ENCODE results near the gene PLEKHG4B.
A peak's percentile ranks its signal among the peaks of the same experiment; 100 is the strongest.

Gene PLEKHG4B

DNA sequence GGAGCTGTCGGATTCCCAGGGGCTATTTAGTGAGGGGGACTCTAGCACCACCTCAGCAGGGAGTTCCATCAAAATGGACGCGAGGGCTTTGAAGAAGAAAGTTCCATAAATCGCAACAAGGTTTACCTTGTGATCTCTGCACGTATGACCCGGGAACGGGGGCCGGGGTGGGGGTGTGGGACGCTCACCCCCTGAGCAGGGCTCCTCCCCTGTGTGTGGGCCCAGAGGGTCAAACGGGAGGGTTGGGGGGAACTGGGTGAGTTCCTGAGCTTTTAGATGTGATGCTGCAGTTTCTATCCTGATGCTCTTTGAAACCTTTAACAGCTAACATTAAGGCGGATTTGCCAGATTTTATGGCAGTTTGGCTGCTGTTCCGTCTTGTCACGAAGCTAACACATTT lies 80.5 kb downstream of the PLEKHG4B start:
- DNase-seq (ENCODE audit: low spot score), result no peak

DNA sequence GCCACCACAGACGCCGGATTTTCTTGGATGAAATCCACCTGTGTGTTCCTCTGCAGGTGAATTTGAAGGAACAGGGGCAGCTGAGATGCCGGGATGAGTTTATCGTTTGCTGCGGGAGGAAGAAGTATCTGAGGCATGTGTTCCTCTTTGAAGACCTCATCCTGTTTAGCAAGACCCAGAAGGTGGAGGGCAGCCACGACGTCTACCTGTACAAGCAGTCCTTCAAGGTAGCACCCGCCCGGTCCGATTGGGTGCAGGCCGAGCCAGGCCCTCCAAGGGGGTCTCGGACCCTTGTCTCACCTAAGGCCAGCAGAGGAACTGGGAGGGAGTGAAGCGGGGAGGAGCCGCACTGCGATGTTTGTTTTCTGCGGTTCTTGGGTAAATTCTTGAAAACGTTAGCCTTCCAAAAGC lies 80.9 kb downstream of the PLEKHG4B start:
- no peak for DNase-seq (ENCODE audit: low spot score)

DNA sequence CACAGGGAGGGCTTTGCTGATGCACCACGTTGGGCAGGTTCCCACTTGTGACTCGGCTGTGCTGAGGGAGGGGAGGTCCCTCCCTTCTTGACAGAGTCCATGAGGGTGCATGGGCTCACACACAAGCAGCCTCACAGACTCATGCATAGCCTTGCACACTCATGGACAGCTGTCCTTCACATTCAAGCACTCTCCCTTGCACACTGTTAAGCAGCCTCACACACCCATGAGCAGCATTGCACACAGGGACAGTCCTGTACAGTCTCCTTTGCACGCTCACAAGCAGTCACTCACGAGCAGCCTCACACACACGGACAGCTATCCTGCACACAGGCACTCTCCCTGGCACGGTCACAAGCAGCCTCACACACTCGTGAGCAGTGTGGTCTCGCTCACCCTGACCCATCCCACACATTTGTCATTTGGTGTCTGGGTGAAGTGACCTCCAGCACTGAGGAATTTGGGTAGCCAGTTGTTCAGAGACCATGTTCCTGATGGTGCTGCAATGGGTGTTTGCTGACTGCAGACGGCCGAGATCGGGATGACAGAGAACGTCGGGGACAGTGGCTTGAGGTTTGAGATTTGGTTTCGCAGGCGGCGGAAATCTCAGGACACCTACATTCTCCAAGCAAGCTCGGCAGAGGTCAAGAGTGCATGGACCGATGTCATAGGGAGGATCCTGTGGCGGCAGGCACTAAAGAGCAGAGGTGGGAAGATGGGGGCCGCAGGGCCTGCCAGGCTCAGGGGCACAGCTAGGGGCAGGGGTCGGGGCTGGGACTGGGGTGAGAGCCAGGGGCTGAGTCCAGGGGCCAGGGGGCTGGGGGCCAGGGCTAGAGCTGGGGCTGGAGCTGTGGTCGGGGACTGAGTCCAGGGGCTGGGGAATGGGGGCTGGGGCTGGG lies 81.7 kb downstream of the PLEKHG4B start:
- DNase-seq (ENCODE audit: low spot score), result no peak

DNA sequence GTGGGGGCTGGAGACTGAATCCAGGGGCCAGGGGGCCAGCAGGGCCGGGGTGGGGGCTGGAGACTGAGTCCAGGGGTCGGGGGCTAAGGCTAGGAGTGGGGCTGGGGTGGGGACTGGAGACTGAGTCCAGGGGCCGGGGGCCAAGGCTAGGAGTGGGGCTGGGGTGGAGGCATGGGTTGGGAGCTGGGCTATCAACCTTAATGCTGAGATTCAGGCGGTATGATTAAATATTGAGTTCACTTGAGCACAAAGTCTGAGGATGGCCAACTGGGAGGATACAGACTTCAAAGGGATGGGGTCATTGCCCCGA lies 82.3 kb downstream of the PLEKHG4B start:
- no peak for DNase-seq (ENCODE audit: low spot score)

DNA sequence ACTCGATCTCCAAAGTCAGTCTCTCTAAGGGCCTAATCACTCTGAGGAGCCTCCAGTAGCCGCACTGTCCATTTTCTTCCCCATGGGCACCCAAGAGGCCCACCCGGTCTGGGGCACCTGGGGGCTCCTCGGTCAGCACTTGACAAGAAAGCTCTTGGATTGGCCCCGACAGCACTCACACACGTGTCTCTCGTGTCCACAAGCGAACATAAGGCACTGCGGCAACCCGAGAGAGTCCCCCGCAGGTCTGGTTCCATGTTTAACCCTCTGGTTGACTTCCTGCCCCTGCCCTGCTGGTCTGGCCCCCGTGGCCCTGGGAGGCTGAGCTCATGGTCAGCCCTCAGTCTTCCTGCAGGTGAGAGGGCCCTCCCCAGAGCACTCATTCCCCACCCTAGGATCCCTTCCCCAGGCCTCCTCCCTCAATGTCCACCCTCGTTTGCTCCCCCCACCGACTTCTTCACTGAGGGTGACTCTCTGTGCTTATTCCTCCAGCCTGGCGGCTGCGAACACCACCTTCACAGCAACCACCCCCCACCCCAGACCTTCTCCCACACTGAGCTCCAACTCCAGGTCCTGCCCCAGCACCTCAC lies 83.0 kb downstream of the PLEKHG4B start:
- no peak for DNase-seq (ENCODE audit: low spot score)

DNA sequence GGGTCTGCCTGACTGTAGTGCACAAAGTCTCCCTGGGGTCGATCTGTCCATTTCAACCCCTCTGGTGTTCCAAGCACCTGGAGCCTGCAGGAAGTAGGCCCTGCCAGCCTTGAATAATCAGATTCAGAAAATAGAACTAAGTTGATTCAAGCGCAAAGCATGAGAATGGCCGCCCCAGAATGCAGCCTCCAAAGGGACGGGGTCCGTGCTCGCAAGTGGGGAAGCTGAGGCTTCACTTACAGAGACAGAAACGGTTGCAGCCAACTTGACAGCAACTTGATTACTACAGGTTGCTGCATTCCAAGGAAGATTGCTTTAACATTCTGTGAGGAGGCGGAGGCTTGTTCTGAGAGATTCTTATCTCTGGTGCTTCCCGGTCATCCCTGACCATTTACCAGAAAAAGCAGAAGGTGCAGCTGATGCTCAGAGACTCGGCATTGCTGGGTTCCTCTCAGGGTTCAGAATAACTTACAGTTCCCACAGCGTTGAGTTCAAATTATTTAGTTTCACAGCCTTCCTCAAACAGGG lies 84.4 kb downstream of the PLEKHG4B start:
- DNase-seq (ENCODE audit: low spot score), result no peak

DNA sequence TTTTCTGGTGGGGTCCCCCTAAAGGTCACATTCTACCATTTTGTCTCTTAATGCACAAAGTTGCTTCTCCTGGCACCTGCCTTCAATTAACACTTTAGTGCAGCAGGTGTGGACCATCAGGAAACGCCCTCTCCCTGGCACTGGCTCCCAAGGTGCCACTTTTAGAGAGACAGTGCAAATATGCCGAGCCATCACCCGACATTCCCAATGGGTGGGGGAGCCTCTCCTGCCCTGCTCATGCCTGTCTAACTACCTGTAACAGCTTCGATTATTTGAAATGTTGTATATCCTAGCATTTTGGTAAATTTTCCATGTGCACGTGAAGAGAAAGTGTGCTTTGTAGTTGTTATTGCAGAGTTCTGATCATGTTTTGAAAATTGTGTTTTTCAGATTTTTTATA lies 86.1 kb downstream of the PLEKHG4B start:
- no peak for DNase-seq (ENCODE audit: low spot score)

DNA sequence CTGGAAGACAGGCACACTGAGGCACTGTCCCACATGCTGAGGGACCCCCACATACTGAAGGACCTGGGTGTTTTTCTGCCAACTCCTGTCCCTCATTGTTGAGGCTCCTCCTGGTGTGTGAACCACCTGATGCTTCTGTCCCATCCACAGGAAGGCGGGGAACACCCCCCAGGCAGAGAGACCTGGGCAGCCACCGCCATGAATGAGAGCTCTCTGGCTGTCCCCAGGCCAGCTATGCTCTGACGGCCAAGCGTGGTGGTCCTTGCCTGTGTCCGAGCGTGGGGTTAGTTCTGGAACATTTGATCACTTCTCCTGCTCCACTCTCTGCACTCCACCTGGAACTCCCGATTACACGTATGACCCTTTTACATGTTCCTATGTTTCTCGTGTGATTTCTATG lies 87.4 kb downstream of the PLEKHG4B start:
- DNase-seq (ENCODE audit: low spot score), result no peak

DNA sequence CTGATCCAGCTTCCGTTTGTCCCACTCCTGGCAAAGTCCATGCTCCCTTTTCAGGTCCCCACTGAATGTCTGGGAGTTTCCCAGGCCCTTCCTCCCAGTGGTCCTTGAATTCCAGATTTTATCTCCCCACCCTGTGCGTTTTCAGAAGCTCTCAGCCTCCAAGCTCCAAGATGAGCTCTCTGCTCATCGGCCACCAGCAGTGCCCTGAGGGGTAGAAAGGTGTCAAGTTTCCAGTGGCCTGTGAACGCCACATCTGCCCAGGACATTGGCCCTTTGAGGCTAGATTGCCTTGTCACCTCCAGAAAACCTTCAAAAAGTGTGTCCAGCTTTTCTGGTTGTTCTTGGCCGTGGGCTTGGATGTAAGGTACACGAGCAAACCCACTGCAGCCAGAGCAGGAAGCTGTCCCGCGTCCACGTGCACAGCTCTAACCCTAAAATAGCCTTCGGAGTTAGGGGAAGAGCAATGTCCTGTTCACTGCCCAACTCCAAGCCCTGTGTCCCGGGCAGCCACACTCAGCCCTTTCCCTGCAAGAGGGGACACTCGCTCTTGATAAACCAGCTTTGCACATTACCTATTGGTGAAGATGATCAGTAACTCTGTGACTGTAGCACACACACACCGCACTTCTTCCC lies 88.4 kb downstream of the PLEKHG4B start:
- DNase-seq (ENCODE audit: low spot score), result no peak

DNA sequence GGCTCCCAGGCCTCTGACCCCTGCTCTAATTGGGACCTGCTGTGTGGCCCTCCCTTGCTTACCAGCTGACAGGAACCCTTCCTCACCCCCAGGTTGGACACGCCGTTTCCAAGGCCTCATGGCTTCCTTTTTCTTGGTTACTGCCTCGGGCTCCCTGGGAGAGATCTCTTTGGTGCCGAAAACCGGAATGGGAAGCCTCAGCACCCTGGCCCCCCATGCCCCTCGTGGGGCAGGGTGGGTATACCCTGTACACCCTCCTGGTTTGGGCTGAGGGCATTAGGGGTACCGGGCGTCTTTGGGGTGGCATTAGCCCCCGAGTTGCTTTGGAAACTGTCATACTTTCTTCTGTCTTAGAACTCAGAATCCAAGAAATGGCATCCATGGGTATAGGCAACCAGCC lies 89.2 kb downstream of the PLEKHG4B start:
- DNase-seq (ENCODE audit: low spot score), result no peak

DNA sequence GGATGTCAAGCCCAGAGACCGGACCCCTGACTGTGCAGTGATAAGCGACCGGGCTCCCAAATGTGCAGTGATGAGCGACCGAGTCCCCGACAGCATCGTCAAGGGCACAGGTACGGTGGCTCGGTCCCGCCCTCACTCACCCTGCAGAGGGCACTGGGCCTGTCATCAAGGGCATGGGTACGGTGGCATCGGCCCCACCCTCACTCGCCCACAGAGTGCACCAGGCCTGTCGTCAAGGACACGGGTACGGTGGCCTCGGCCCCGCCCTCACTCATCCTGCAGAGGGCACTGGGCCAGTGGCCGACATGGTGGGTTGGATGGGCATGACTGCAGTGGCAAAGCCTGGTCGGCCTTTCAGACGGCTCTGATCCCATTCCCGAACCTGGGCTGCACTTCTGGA lies 89.6 kb downstream of the PLEKHG4B start:
- DNase-seq (ENCODE audit: low spot score), result no peak

DNA sequence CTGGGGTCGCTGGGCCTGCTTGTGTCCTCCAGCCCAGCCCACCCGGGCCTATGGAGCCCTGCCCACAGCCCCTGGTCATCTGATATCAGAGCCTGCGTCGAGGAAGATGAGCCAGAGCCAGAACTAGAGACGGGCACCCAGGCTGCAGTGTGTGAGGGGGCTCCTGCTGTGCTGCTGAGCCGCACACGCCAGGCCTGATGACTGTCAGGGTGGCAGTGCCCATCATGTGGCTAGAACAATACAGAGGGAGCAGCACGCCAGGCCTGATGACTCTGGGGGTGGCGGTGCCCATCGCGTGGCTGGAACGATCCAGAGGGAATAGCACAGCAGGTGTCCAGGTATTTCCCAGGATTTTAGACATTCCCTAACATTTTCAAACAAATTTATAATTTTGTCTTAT lies 90.2 kb downstream of the PLEKHG4B start:
- DNase-seq (ENCODE audit: low spot score), result no peak

DNA sequence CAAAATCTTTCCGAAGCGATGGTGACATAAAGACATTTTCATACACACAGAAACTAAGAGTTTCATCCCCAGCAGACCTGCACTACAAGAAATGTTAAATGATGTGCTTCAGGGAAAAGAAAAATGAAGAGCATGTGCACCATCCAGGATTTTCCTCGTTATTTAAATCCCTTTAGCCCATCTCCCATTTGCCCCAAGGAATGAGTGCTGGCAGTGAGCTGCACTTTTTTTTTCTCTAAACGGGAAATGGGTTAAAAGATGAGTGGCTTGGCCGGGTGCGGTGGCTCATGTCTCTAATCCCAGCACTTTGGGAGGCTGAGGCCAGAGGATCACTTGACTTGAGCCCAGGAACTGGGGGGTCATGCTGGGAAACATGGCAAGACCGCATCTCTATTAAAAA lies 92.5 kb downstream of the PLEKHG4B start:
- no peak for DNase-seq (ENCODE audit: low spot score)

DNA sequence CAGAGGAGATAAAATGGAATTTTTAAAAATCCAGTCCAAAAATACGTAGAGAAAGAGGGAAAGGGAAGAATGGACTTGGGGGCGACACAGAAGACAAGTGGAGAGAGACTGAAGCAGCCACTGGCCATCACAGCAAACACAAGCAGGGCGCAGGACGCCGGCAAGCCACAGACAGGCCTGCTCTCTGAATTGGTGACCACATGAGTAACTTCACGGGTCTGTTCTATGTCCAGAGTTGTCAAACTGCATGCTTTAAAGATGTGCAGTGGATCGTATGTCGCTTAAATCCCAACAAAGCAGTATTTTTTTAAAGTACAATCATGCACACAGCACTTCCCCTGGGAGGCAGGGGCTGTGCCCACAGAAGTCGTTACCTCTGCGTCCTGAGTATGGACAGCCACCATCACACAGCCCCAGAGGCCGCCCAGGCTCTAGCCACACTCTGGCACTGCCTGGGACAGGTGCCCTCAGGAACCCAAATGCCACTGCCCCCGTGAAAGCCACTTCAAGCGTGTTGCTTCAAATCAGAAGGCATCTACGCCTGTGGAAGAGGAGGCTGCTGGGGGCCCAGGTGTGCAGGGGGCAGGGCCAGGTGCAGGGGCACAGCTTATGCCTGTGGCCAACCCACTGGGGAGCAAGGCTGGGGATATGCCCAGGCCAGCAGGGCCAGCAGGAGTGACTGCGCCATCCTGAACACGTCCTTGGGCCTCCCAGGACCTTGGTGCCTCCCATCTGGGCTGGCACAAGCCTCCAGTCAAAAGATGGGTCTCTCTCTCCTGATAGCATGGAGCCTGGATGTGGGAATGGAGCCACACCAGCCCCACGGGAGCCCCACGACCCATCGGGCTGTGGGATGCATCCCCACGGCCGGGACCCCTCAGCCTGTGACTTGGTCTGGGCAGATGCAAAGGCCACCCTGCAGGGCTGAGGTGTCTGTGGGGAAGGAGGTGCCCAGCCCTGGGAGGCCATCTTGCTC lies 93.4 kb downstream of the PLEKHG4B start:
- DNase-seq (ENCODE audit: low spot score), result no peak

DNA sequence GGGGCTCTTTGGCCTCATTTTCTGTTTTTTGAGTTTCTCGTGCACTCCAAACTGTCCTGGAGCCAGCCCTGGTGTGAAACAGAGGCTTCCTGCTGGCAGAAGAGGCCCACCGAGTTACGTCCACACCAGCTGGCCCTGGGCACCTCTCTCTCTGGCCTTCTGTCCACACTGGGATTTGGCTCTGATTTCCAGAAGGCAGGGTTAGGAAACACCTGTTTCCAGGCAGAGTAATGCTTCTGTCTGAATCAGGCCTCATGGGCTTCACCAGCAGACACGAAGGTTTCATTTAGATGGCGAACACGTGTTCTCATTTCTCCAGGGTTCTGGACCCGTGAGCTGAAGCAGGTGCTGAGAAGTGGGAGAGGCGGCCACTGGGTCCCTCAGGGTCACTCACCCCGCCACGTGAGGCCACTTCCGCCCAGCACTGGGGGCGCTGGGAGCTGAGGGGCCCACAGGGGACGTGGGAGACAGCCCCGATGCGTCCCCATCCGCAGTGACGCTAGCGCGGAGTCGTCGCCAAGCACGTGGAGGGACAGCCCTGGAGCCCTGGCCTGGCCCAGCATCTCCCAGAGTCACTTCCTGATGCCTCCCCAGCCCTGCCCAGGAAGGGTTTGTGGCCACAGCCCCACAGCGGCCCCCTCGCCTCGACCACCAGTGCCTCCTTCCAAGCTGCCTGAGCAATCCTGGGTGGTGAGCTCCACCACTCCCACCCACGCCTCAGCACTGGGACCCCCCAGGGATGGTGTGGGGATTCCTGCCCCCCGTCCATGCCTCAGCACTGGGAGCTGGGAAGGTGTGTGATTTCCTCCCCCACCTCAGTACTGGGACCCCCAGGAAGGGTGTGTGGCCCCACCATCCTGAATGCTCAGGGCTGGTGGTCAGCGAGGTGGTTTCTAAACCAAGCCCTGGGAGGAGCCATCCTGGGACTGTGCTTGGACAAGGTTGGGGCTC lies 94.4 kb downstream of the PLEKHG4B start:
- DNase-seq (ENCODE audit: low spot score), result no peak

DNA sequence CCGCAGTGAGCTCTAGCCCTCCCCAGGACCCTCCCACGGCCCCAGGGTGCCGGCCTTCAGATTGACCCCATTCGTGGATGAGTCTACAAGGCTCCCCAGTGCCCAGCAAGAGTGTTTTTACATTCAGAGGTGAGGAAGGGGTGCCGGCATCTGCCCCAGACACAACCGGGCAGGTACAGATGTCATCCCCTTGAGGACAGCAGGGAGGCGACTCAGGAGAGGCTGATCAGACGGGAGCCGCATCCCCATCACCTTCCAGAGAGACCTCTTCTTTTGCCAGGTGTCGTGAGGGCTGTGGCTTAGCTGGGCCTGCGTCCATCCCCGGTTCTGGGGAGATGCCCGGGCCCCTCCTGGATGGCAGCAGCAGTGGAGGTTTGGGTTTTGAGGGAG lies 95.1 kb downstream of the PLEKHG4B start:
- DNase-seq (ENCODE audit: low spot score), result no peak

DNA sequence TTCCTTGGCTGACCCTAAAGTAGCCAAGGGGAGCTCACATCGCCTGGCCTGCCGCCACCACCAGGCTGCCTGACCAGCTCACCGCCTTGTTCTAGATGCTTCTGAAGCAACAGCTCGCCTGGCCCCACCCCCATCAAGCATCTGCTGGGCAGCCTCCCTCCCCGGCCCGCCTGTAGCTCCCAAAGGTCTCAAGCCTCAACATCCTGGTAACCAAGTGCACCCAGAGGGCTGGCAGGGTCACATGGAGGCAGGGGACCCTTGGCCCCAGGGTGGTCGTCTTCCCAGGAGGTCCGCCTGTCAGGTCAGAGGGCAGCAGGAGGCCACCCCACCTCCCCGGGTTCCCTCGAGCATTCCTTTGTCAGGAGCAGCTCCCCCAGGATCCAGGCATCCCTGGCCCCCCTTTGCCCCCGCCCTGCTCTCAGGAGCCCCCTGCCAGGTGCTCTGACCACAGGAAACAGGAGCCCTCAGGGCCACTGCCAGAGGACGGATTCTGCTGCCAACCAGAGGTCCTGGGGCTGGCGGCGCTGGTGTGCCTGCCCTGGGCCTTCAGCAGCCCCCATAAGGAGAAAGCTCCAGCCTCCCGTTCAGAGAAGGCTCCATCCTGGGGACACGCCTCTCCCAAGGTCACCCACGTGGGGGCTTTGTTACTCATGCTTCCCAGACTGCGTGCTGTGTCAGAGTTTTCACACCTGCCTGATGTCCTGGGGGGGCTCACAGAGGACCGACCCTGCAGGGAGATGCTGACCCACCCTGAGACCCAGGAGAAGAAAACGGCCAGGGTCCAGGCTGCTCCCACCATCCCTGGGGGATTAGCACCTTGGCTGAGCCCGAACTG lies 95.9 kb downstream of the PLEKHG4B start:
- no peak for DNase-seq (ENCODE audit: low spot score)

DNA sequence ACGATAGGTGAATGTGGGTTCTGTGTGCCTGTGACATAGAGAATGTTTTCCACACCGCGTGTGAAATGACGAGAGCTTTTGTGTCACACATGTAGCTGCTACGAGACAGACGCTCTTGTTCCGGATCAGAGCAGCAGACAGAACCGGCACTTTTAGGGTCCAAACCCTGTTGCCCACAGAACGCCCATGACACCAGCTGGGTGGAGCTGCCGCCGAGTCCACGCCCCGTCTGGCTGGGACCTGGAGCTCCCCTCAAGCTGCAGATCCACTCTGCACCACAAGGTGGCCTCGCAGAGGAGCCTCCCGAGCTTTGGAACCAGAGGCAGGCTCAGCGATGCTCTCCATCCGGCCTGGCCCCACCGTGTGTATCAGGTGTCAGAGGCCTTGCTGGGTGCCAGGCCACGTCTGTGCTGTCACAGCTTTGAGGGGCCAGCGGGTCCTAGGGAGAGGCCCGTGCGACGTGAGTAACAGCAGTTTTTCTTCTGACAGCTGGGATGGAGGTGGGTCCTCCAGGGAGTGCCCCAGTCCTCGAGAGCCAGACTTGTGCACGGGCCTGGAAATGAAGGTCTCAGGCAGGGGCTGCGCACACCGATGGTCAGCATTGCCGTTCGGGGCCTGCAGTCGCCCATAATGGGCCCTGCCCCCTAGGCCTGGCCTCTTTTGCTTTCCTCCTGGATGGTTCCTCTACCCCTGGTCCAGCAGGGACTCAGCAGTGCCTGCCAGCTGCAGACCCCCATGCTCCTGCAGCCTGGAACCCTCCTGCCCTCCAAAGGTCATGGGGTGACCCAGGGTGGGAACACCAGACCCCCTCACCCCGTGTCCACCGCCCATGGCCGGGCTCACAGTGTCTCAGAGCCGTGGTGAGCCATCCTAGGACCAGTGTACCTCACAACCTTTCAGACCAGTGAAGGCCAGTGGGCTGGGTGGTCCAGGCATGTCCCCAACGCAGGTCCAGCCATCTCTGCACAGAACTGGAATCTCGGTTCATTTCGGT lies 96.8 kb downstream of the PLEKHG4B start:
- DNase-seq (ENCODE audit: low spot score), result peak; percentile 79

DNA sequence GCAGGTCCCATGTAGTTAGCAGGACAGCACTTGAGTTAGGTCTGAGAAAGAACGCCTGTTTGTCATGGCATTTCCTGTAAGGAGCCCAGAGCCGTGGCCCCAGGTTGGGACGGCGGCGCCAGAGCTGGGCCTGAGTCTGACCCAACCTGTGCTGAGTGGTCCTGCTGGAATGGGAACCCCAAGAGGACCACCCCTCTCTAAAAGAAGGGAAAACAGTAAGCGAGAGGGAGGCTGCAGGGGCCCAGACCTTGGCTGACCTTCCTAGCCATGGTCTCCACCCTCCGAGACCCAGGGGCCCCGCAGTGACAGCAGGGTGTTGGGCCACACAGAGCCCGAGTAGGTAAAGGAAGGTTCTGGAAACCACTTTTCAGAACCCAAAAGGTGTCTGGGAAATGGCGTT lies 97.5 kb downstream of the PLEKHG4B start:
- DNase-seq (ENCODE audit: low spot score), result no peak

All from RKO (cell line).